ENCODE measurements around the gene KIF20B. TPM values are rescaled to one million over a fixed set of nuclear protein-coding genes. Genes with fewer than 3 reads are reported as not detected.

The KIF20B gene
- total and polyA plus RNA-seq, 2 of the 8 experiments (the other 6 are each of a cell fraction or from before 2014, with no cell fraction given): 4.5 to 72.0 TPM

- H2BK12ac ChIP-seq (ENCODE audit: low read depth, low read length): no peak overlapping the region
- FAIRE-seq (no peak), DNase-seq (ENCODE audit: low read depth in 1 of 2, low spot score in 2 of 2) (no peak)
- H4K20me1 ChIP-seq (replicated peaks in 1 of 2; ENCODE audit: control insufficient read depth in 1 of 2, insufficient read depth in 2 of 2, low read length in 2 of 2): no peaks in the 10 kb centered on the region
- no peak overlapping the region for H2BK5ac ChIP-seq (ENCODE audit: low read depth, low read length)
- no peaks in the 10 kb centered on the region for H3K79me1 ChIP-seq (ENCODE audit: low read depth, low read length)
- H3K4me3 ChIP-seq (ENCODE audit: extremely low read depth in 1 of 4, insufficient read depth in 2 of 4, low read depth in 3 of 4, low read length in 4 of 4): no peak overlapping the region
- no peak overlapping the region for H3K23ac ChIP-seq (ENCODE audit: insufficient read length)
- H3K79me2 ChIP-seq (ENCODE audit: control insufficient read depth in 1 of 2, insufficient read depth in 2 of 2, low read length in 2 of 2): no peaks in the 10 kb centered on the region
- H2BK20ac ChIP-seq (ENCODE audit: low read length): no peak overlapping the region
- H3K4me1 ChIP-seq (replicated peaks in 1 of 4; ENCODE audit: control insufficient read depth in 3 of 4, insufficient read depth in 4 of 4, low read length in 3 of 4): no peaks in the 10 kb centered on the region
- CTCF ChIA-PET (ENCODE audit: partially characterized antibody): interaction anchor here (1.4 kb wide), 1 partner anchor 14 kb away, joined by 4 read pairs; no protein-coding TSS in a partner anchor
- POLR2A ChIA-PET (ENCODE audit: partially characterized antibody): no interaction called here
- no peak overlapping the region for H3K27ac ChIP-seq (ENCODE audit: low read depth, low read length)
- no peak overlapping the region for H4K5ac ChIP-seq (ENCODE audit: insufficient read length, low read depth, low read length)
- H3K36me3 ChIP-seq (ENCODE audit: control insufficient read depth in 2 of 4, insufficient read depth in 4 of 4, low read length in 3 of 4): no peaks in the 10 kb centered on the region
- no peak overlapping the region for H4K8ac ChIP-seq (ENCODE audit: extremely low read depth, insufficient read depth, low read length)
- no peak overlapping the region for H2AFZ ChIP-seq (ENCODE audit: low read length)
- H3K18ac ChIP-seq (ENCODE audit: extremely low read depth, low read length): no peak overlapping the region
- H3K4ac ChIP-seq (replicated peaks; ENCODE audit: insufficient read length, low read depth, low read length): no peak overlapping the region
- H3K56ac ChIP-seq (replicated peaks; ENCODE audit: insufficient read length, low read depth, low read length): no peak overlapping the region
- no peak overlapping the region for H3K9ac ChIP-seq (replicated peaks in 1 of 4; ENCODE audit: extremely low read depth in 1 of 4, low read depth in 3 of 4, low read length in 3 of 4)
- no peak overlapping the region for H2BK120ac ChIP-seq (replicated peaks; ENCODE audit: low read depth, low read length)
- H2AK5ac ChIP-seq (ENCODE audit: low read depth, low read length): no peak overlapping the region
- H2BK15ac ChIP-seq (ENCODE audit: low read length): no peak overlapping the region
- WGBS, 2 experiments (ENCODE audit: extremely low coverage in 1 of 2, insufficient coverage in 1 of 2, insufficient read length in 1 of 2, insufficient replicate concordance in 2 of 2, low coverage in 1 of 2, low lambda C conversion rate in 2 of 2, missing lambda C conversion rate in 1 of 2): 81% methylated on average over 4 of the region's 4 CpGs; no CpG with 5 or more reads in 1 of the 2 experiments
- H3K23me2 ChIP-seq (ENCODE audit: low read depth, low read length): no peaks in the 10 kb centered on the region
- H4K91ac ChIP-seq (replicated peaks; ENCODE audit: insufficient read length, low read length): no peak overlapping the region
- H3K4me2 ChIP-seq (ENCODE audit: insufficient read depth in 1 of 2, low read depth in 2 of 2, low read length in 2 of 2): no peak overlapping the region
- H3K9me3 ChIP-seq (ENCODE audit: insufficient read depth in 2 of 2, low read depth in 1 of 2, low read length in 1 of 2): no peaks in the 10 kb centered on the region
- H3K14ac ChIP-seq (ENCODE audit: insufficient read length): no peak overlapping the region
- TF ChIP-seq CHD1 (IDR thresholded peaks at IDR 0.05; ENCODE audit: low read depth, low read length) (no peak), TAF7 (optimal IDR thresholded peaks at IDR 0.05; ENCODE audit: borderline replicate concordance, low read depth, low read length) (no peak), NRF1 (IDR thresholded peaks at IDR 0.05; ENCODE audit: low read depth, low read length) (no peak), KDM1A (IDR thresholded peaks at IDR 0.05; ENCODE audit: borderline replicate concordance, low read length) (no peak), SP2 (IDR thresholded peaks at IDR 0.05; ENCODE audit: low read length) (no peak)
- H3K27me3 ChIP-seq (replicated peaks in 1 of 4; ENCODE audit: control insufficient read depth in 3 of 4, extremely low read depth in 1 of 4, insufficient read depth in 3 of 4, low read length in 3 of 4): no peaks in the 10 kb centered on the region
Measured at GRCh38 chr10:89809766-89810165, 108.4 kb downstream of the KIF20B start.
